NCI-H526 treated with DMSO at 0.1 percent for 48 hours (cell line): ENCODE data around the gene PRIM2.
"Not testable (repeated sequence)": the region's sequence is repeated elsewhere in the genome, so short reads cannot be mapped to it uniquely, and the experiment has no call there.

ENCODE experiments used
- DNase-seq: peaks from one replicate; lab custom pipeline; 2025; lab: John Stamatoyannopoulos, UW

The PRIM2 gene

DNA sequence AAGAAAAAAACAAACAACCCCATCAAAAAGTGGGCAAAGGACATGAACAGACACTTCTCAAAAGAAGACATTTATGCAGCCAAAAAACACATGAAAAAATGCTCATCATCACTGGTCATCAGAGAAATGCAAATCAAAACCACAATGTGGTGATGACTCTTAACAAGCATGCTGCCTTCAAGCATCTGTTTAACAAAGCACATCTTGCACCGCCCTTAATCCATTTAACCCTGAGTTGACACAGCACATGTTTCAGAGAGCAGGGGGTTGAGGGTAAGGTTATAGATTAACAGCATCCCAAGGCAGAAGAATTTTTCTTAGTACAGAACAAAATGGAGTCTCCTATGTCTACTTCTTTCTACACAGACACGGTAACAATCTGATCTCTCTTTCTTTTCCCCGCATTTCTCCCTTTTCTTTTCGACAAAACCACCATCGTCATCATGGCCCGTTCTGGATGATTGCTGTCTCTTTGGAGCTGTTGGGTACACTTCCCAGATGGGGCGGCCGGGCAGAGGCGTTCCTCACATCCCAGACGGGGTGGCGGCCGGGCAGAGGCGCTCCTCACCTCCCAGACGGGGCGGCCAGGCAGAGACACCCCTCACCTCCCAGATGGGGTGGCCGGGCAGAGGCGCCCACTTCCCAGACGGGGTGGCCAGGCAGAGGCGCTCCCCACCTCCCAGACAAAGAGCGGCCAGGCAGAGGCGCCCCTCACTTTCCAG is 7.2 kb upstream of the PRIM2 start:
- DNase-seq, result not testable (repeated sequence)

DNA sequence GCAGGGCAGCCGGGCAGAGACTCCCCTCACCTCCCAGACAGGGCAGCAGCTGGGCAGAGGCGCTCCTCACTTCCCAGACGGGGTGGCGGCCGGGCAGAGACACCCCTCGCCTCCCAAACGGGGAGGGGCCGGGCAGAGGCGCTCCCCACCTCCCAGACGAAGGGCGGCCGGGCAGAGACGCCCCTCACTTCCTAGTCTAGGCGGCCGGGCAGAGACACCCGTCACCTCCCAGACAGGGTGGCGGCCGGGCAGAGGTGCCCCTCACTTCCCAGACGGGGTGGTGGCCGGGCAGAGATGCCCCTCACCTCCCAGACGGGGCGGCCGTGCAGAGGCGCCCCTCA is 6.6 kb upstream of the PRIM2 start:
- no peak for DNase-seq

DNA sequence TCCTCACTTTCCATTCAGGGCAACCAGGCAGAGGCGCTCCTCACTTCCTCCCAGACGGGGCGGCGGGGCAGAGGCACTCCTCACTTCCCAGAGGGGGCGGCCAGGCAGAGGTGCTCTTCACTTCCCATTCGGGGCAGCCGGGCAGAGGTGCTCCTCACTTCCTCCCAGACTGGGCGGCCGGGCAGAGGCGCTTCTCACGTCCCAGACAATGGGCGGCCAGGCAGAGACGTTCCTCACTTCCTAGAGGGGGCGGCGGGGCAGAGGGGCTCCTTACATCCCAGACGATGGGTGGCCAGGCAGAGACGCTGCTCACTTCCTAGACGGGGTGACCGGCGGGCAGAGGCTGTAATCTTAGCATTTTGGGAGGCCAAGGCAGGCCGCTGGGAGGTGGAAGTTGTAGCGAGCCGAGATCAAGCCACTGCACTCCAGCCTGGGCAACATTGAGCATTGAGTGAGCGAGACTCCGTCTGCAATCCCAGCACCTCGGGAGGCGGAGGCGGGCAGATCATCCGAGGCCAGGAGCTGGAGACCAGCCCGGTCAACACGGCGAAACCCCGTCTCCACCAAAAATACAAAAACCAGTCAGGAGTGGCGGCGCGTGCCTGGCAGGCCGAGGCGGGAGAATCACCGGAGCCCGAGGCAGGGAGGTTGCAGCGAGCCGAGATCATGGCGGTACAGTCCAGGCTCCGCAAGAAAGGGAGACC is 6.0 kb upstream of the PRIM2 start:
- not testable (repeated sequence) for DNase-seq

DNA sequence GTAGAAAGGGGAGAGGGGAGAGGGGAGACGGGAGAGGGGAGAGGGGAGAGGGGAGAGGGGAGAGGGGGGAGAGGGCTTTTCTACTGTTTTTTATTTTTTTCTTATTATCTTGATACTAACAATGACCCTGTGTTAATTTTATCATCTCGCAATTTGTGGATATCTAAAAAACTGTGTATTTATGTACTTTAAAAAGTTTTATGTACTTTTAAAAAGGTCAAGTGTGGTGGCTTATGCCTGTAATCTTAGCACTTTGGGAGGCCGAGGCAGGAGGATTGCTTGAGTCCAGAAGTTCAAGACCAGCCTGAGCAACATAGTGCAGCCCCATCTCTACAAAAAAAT is 5.5 kb upstream of the PRIM2 start:
- no peak for DNase-seq

DNA sequence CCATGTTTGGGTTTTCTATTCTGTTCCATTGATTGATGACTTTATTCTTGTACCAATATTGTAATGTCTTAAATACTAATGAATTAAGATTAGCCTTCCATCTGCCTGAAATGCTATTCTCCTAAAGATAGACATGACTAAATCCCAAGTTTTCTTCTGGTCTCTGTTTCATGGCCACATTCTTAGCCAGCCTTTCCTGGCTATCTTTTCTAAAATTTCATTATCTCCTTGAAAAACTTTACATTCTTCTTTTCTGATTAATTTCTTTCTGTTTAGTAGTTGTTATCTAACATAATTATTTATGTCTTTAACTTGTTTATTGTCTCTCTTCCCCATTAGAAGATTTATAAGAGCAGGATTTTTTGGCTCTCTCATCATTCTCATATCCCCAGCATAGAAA is 4.4 kb upstream of the PRIM2 start:
- DNase-seq, result no peak

DNA sequence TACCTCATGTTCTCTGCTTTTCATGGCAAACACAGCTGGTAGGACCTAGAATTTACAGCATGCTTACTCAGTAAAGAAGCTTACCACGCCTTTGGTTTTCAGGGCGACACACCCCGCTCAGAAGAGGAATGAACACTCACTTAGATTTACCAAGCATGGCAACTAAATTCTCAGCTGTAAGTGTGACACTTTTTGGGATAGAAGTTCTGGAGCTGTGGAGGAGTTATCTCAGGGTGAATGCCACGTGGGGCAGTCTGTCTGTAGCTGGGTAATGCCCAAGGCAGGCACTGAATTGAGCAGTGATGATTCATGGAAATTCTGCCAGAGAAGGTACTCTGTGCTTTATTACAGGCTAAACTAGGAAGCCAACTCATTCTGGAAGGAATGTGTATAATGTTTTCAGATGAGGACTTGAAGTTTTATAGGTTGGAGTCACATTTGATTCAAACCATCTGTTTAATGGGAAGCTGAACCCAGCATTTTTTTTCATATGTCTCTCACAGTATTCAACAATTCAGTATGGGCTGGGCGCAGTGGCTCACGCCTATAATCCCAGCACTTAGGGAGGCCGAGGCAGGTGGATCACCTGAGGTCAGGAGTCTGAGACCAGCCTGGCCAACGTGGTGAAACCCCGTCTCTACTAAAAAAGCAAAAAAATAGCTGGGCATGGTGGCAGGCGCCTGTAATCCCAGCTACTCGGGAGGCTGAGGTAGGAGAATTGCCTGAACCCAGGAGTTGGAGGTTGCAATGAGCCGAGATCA is 3.5 kb upstream of the PRIM2 start:
- no peak for DNase-seq

DNA sequence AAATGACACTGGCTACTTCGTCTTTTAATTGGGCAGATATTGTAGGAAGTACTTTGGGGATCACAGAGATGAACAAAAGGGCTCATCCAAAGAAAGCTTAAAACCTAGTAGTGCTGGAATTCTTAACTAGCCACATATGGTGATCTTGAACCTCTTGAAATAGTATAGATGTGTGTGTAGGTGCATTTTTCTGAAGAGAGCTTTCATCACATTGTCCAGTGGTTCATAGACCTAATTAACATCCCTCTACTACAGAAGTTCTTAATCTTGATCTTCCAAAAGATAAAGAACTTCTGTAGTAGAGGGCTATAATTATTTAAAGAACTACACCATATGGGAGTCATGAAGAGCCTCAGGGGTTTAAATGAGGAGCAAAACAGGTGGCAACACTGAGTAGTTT is 2.3 kb upstream of the PRIM2 start:
- DNase-seq, result no peak

DNA sequence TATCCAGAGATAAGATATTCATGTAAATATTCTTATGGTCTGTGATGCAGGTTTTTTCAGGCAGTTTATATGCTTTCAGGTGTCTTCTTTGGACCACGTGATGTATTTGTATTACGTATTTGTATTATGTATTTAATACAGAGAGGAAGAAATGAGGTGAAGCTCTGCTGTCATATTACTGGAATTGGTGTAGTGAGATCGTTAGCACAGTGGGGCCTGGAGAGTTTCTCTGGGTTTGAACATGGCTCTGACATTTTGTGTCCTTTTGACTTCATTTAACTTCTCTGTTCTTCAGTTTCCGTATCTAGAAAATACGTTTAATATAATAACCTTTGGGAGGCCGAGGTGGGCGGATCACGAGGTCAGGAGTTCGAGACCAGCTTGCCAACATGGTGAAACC is 1.6 kb upstream of the PRIM2 start:
- no peak for DNase-seq

DNA sequence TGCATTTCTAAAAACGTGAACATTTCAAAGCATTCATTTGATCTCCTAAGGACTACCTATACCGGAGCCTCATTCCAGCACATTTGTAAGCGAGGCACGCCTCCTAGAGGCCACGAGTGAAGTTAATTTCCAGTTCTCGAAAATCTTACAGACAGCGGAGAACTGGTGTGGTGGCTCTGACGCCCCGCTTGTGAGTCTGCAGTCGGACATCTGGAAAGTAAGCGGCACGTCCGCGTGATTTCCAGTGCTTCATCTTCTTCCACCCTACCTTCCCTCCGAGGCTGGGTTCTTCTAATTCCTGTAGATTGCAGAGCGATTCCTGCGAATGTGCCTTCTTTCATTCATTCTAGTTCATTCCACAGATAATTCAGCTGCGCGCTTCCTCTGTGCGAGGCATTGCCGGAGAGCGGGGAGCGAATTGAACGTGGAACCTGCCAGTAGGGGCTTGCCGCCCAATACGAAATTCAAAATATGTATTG is 810 bp upstream of the PRIM2 start:
- DNase-seq, result peak; percentile 87

DNA sequence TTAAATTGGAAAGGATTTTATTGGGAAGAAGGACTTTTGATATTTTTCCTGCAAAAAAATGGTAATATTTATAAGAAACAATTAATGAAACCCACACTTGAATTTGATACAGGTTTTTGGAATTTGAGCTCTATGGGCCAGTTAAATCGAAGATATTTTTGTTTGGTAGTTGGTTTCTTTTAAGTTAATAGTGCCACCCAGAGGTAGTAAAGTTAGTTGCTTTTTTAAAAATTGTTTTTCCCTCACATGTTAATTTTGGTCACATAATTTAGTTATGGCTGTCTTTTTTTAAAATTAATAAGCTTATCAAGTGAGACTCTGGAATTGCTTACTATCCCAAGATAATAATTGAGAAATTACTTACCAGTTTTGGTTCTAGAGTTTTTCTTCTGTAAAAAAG is 7.1 kb downstream of the PRIM2 start:
- DNase-seq, result no peak

DNA sequence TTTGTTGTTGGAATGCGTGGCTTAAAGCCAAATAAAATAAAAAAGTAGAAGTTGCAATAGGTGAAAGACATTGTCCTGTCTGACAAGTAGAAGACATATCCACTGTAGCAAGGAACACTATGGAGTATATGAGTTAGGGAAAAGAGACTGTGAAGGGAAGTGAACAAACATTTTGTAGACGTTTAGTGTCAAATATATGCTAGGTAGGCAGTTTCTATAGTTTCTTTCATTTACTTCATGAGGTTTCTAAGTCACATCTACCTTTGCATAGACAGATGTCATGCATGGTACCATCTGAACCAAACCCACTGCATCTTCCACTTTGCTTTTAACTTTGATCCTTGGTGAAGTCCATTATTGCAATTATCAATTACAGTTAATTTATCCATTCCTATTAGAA is 9.9 kb downstream of the PRIM2 start:
- no peak for DNase-seq

DNA sequence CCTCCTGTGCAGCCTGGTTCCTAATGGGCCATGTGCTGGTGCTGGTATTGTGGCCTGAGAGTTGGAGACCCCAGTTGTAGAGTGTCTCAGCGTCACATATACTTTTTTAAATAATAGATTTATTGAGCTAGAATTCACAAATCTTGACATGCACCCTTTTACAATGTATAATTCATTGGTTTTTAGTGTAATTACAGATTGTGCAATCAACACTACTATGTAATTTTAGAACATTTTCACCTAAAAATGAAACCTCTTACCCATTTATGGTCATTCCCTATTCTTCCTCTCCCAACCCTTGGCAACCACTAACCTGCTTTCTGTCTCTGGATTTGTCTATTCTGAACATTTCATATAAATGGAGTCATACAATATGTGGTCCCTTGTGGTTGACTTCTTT is 10.6 kb downstream of the PRIM2 start:
- DNase-seq, result no peak

DNA sequence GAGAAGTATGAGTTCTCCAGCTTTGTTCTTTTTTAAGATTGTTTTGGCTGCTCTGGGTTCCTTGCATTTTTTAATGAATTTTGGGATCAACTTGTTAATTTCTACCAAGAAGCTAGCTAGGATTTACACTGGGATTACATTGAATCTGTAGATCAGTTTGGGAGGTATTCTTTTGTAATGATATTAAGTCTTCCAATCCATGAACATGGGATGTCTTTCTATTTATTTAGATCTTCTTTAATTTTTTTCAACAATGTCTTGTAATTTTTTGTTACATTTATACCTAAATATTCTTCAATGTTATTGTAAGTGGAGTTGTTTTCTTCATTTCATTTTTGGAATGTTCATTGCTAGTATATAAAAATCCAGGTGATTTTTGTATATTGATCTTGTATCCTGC is 12.5 kb downstream of the PRIM2 start:
- DNase-seq, result no peak

DNA sequence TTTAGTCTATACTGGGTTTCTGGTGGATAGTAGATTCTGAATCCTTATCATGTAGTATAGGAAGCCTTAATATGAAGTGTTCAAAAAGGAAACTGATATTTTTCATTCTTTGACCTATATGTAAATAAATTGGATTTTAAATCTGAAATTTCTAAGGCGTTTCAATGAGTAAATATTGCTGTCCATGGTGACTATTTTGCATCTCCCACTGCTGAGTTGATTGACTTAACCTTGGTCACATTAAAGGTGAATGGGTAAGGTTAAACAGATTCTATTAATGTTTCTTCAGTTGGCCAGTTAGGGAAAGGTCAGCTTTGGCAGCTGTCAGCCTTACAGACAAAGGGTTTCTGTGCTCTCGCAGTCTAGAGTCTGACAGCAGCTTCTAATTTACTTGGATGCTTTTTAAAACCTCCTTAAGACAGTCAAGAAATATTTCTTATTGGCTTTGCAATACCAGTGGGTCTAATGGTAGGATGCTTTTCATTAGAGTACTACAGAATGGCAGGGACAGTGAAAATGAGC is 24.8 kb downstream of the PRIM2 start:
- no peak for DNase-seq

DNA sequence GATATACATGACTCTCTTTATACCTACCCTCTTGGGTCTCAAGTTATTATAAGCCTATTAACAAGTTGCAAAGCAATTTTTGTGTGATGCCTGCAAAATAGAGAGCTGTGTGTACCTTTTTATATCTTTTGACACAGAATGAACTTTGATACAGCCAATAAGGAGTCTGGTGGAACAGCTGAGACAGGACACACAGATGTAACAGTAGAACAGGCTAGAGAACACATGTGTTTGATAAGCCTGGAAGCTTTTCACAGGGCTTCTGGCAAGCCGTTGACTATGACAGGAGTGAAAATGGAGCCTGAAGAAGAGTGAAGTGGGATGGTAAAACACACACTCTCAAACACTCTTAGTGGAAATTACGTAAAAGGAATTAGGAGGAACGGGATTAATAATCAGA is 25.9 kb downstream of the PRIM2 start:
- DNase-seq, result not testable (repeated sequence)

DNA sequence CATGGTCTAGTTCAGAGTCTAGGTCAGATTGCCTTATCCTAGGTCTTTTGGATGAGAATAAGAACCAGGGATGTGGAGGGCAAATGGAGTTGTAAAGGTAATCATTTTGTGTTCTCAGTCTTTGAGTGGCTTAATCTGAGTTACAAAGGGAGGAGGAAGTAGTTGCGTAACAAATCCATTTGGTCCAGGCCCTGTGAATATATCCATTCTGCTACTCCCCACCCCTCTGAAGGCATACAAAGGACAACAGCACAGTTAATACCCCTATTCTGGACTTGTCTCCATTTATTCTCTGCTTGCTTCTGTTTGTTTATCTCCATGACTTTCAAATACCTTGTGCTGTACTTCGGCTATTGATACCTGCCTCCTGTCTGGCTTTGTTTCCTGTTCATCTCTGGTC is 29.3 kb downstream of the PRIM2 start:
- not testable (repeated sequence) for DNase-seq

DNA sequence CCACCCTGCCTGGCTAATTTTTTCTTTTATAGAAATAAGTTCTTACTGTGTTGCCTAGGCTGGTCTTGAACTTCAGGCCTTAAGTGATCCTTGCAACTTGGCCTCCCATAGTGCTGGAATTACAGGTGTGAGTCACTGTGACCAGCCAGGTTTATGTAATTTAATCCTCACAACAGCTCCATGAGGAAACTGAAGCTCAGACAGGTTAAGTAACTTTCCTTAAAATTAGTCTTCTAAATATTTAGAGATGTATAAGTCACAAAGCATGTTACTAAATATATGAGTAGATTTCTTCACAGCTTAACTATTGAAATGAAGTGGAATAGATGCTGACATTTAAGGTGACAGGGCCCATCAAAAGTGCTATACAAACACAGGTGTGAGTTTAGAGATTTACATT is 30.2 kb downstream of the PRIM2 start:
- not testable (repeated sequence) for DNase-seq

DNA sequence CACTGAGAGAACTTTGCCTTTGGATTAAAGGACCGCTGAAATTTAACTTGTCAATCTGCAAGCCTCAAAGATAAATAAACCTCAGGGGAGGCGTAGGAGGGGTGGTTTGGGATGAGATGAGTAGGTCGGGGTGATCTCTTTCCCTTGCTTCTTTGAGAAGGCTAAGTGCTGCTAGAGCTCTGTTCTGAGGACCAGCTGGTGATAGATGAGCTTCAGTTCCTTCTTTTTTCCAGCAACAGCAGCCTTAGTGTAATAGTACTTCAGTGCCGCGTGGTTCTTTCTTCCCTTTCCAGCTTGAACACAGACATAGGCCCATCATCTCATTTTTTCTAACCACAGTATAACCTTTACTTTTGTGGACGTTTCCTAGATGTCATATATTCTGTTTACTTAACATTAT is 33.0 kb downstream of the PRIM2 start:
- not testable (repeated sequence) for DNase-seq

DNA sequence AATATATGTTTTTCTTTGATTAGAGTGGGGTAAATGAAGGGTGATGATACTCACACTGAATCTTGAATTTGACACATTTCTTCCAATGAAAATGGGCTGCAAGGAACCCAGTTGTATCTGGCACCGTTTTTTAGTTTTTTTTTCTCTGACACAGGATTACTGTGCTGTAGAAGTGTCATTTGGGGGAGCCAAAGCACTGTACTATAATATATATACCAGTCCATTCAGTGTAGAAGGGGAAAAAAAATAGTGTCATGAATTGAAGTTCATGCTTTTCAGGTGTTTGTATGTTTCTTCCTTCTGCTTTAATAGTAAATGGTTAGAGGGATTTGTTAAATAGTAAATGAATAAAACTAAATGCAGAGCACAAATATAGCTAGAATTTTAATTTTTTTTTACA is 35.2 kb downstream of the PRIM2 start:
- not testable (repeated sequence) for DNase-seq

DNA sequence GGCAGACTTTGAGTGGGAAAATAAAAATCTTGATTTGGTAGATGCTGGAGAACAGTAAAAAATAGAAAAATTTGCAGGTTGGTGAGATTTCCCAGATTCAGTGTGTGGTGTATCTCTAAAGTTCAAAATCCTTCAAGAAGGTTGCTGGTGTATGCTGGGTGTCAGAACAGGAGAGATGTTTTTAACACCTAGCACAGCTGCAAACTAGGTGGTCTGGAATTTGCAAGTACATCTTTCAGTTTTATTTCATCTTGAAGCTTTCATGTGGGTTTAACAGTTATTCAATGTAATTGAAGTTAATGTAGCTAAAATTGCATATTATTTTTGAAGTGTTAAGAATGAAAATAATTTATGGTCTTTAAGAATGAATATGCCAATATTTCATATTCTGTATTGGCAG is 40.9 kb downstream of the PRIM2 start:
- not testable (repeated sequence) for DNase-seq

DNA sequence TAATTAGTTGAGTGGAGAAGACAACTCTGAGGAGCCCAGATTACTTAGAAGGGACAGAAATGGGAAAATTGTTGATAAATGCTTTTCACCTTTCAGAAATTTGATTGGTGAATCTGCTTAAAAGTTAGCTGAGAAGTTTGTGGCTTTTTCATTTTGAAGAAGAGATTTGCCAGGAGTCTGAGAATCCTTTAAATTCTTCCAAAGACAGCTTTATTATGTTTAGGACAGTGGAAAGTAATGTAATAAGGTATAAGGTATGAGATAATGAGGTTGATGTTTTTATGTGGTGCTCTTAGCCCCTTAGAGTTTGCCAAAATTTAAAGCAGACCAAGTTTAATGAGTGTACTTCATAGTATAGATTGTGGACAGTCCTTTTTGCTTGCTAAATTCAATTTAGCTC is 42.3 kb downstream of the PRIM2 start:
- not testable (repeated sequence) for DNase-seq

DNA sequence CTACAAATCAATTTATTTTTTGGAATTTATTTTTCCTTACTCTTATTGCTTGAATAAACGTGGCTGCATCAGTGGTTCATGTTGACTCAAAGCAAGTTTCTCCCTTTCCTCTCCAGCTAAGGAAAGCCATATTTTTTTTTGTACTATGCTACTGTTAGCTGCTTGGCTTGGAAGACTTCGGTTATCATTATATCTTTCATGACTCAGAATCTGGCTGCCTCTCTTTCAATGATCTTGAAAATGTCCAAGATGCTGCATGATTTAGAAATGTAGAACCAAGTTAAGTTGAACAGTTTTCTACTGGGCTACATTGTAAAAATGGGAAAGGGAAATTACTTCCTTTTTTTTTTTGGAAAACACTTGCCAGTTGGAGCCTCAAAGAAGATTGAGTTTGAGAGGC is 44.9 kb downstream of the PRIM2 start:
- not testable (repeated sequence) for DNase-seq

DNA sequence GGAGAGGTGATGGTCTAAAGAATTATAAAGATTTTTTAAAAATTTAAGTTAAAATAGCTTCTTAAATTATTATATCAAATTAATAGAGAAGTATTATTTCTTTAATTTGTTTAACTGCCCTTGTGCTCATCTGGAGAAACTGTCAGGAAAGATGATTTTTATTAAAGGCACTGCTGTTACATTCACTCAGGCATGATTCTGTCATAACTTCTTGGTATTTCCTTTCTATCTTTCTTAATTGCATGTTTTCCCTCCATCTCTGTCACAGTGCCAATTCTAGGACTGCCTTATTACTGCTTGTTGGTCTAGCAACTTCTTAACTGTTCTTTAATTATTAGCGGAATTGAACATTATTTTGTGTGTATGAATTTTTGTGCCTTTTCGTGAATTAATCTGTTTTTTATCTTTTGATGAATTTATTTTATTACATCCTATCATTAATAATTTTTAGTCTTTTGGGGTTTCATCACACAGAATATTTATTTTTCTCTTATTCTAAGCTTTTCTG is 47.7 kb downstream of the PRIM2 start:
- not testable (repeated sequence) for DNase-seq
